BLaER1 treated with 17β-estradiol and CSF1 and Interleukin-3, amounts not matched to agents 10 nM and 100 nM (cell line): ENCODE measurements around the gene APBA2.
A peak's percentile ranks its signal among the peaks of the same experiment; 100 is the strongest.

Source experiments
- H3K27ac ChIP-seq, 11 experiments: shearing (Covaris generic); formaldehyde crosslinking; 2 replicates each; pipeline ENCODE4 v1.8.1; 2022
- H3K27me3 ChIP-seq, 11 experiments: shearing (Covaris generic); formaldehyde crosslinking; 2 replicates each; pipeline ENCODE4 v1.8.1; 2022
- H3K36me3 ChIP-seq, 11 experiments: shearing (Covaris generic); formaldehyde crosslinking; 2 replicates each; pipeline ENCODE4 v1.8.1; 2022
- H3K4me1 ChIP-seq, 10 experiments: shearing (Covaris generic); formaldehyde crosslinking; 2 replicates each; pipeline ENCODE4 v1.8.1; 2022
- H3K4me2 ChIP-seq, 11 experiments: shearing (Covaris generic); formaldehyde crosslinking; 2 replicates each; pipeline ENCODE4 v1.8.1; 2022
- H3K4me3 ChIP-seq, 10 experiments: shearing (Covaris generic); formaldehyde crosslinking; 2 replicates each; pipeline ENCODE4 v1.8.1; 2022
- H3K9ac ChIP-seq, 11 experiments: shearing (Covaris generic); formaldehyde crosslinking; 2 replicates each; pipeline ENCODE4 v1.8.1; 2022
- H3K9me3 ChIP-seq, 11 experiments: shearing (Covaris generic); formaldehyde crosslinking; replicated peaks in 1 of 11; 2 replicates each; pipeline ENCODE4 v1.8.1; 2022
- H4K20me1 ChIP-seq, 11 experiments: shearing (Covaris generic); formaldehyde crosslinking; 2 replicates each; pipeline ENCODE4 v1.8.1; 2022
- Cebpa-rat ChIP-seq, 11 experiments: shearing (Covaris generic); IDR thresholded peaks; 2 replicates each; pipeline ENCODE4 v1.8.1; 2022

The APBA2 gene

DNA sequence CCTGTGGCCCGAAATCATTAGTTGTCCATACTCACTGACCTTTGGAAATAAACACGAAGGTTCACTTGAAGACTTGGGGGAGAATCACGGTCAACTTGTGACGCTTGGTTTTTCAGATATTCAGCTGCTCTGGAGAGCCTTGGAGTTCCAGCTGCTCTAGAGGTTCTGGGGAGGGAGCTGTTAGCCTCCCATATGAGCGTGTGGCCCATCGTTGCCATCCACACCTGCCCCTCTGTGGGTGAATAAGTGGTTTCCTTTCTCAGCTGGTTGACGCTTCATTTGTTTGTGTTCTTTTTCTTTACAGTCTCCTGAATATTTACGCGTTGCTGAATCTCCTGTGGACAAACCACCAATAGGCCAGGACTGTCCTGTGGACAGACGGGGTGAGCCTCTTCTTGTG is 35.6 kb downstream of the APBA2 start:
- Histone ChIP-seq H4K20me1 (peaks cover 0 to 64% (median 43%) of the 10 kb centered on the region in 11 experiments; a peak in 17 of 22 replicates), H3K4me3 (no peak overlapping the region), H3K4me1 (peaks cover 9 to 63% (median 46%) of the 10 kb centered on the region in 10 experiments), H3K27ac (no peak overlapping the region), H3K4me2 (peak overlapping the region in 10 of 11 experiments; percentile 47 to 80 (median 71); a peak in 17 of 22 replicates), H3K27me3 (peaks cover 0 to 14% (median 0%) of the 10 kb centered on the region in 11 experiments; a peak in 1 of 22 replicates), H3K9me3 (no peaks in the 10 kb centered on the region), H3K36me3 (peaks cover 0 to 11% (median 0%) of the 10 kb centered on the region in 11 experiments; a peak in 5 of 22 replicates), H3K9ac (no peak overlapping the region)
- no peak for TF ChIP-seq Cebpa-rat (IDR thresholded peaks at IDR 0.05)

GRCh38 chr15:28921919-28922706 is 36.3 kb downstream of the APBA2 start:
- H3K27ac ChIP-seq: no peak overlapping the region
- no peaks in the 10 kb centered on the region for H3K9me3 ChIP-seq
- no peak overlapping the region for H3K9ac ChIP-seq
- peaks cover 0 to 14% (median 0%) of the 10 kb centered on the region in 11 experiments; a peak in 1 of 22 replicates for H3K27me3 ChIP-seq
- H3K4me2 ChIP-seq: peak overlapping the region in 5 of 11 experiments; percentile 66 to 80 (median 72); a peak in 7 of 22 replicates
- H3K36me3 ChIP-seq: peaks cover 0 to 11% (median 0%) of the 10 kb centered on the region in 11 experiments; a peak in 5 of 22 replicates
- H3K4me3 ChIP-seq: no peak overlapping the region
- TF ChIP-seq Cebpa-rat (IDR thresholded peaks at IDR 0.05): no peak
- peaks cover 9 to 60% (median 46%) of the 10 kb centered on the region in 10 experiments for H3K4me1 ChIP-seq
- H4K20me1 ChIP-seq: peaks cover 0 to 58% (median 43%) of the 10 kb centered on the region in 11 experiments; a peak in 17 of 22 replicates

GRCh38 chr15:28922707-28923012 is 36.9 kb downstream of the APBA2 start:
- no peak for TF ChIP-seq Cebpa-rat (IDR thresholded peaks at IDR 0.05)
- Histone ChIP-seq H3K4me1 (peaks cover 9 to 57% (median 44%) of the 10 kb centered on the region in 10 experiments), H3K27ac (no peak overlapping the region), H3K36me3 (peaks cover 0 to 11% (median 0%) of the 10 kb centered on the region in 11 experiments; a peak in 5 of 22 replicates), H3K9ac (no peak overlapping the region), H3K27me3 (0 out of 22 replicates have a peak, but pooled peaks cover 0 to 14% (median 0%) of the 10 kb centered on the region in 11 experiments), H3K4me3 (no peak overlapping the region), H4K20me1 (peaks cover 0 to 56% (median 42%) of the 10 kb centered on the region in 11 experiments; a peak in 17 of 22 replicates), H3K9me3 (no peaks in the 10 kb centered on the region), H3K4me2 (no peak overlapping the region; a peak in 1 of 22 replicates)

GRCh38 chr15:28923726-28924280 is 38.0 kb downstream of the APBA2 start:
- H3K9ac ChIP-seq: no peak overlapping the region
- no peak for TF ChIP-seq Cebpa-rat (IDR thresholded peaks at IDR 0.05)

GRCh38 chr15:28927043-28927442 is 41.3 kb downstream of the APBA2 start:
- Histone ChIP-seq H3K4me1 (peaks cover 0 to 31% (median 17%) of the 10 kb centered on the region in 10 experiments; a peak in 12 of 20 replicates), H3K27ac (no peak overlapping the region), H3K27me3 (peaks cover 0 to 38% (median 0%) of the 10 kb centered on the region in 11 experiments; a peak in 5 of 22 replicates), H3K4me2 (no peak overlapping the region), H3K9me3 (peaks cover 0 to 2% (median 0%) of the 10 kb centered on the region in 11 experiments; a peak in 2 of 22 replicates), H4K20me1 (peaks cover 0 to 55% (median 25%) of the 10 kb centered on the region in 11 experiments; a peak in 14 of 22 replicates), H3K4me3 (no peak overlapping the region), H3K9ac (no peak overlapping the region), H3K36me3 (peaks cover 0 to 12% (median 3%) of the 10 kb centered on the region in 11 experiments; a peak in 6 of 22 replicates)
- TF ChIP-seq Cebpa-rat (IDR thresholded peaks at IDR 0.05): no peak

More at GRCh38 chr15:28923726-28924280, 38.0 kb downstream of the APBA2 start:
- H3K4me2 ChIP-seq: peak overlapping the region in 2 of 11 experiments; percentile 16 to 21; a peak in 4 of 22 replicates
- peaks cover 9 to 47% (median 35%) of the 10 kb centered on the region in 10 experiments for H3K4me1 ChIP-seq
- no peaks in the 10 kb centered on the region for H3K9me3 ChIP-seq
- peaks cover 0 to 13% (median 3%) of the 10 kb centered on the region in 11 experiments; a peak in 5 of 22 replicates for H3K36me3 ChIP-seq
- peaks cover 0 to 55% (median 39%) of the 10 kb centered on the region in 11 experiments; a peak in 17 of 22 replicates for H4K20me1 ChIP-seq
- peaks cover 0 to 20% (median 0%) of the 10 kb centered on the region in 11 experiments; a peak in 3 of 22 replicates for H3K27me3 ChIP-seq
- H3K27ac ChIP-seq: no peak overlapping the region
- no peak overlapping the region for H3K4me3 ChIP-seq

DNA sequence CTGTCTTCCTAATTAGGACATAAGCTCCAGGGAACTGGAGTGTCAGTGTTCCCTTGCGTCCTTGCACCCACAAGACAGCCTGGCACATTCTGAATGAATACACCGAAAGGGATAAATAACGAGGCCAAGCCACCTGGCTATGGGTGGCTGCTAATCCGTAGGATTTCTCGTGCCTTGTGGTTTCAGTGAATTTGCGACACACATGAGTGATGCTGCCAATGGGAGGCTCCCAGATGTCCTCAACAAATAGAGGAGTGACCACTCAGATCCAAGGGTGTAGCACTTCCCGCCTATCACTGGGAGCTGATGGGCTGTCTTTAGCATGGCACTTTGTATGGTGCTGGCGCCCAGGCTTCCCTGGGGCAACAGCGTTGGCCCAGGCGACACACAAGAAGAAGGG is 43.4 kb downstream of the APBA2 start:
- Histone ChIP-seq H3K9ac (no peak overlapping the region), H3K4me3 (no peak overlapping the region), H3K4me1 (peaks cover 0 to 21% (median 13%) of the 10 kb centered on the region in 10 experiments; a peak in 12 of 20 replicates), H4K20me1 (peaks cover 0 to 62% (median 35%) of the 10 kb centered on the region in 11 experiments; a peak in 15 of 22 replicates), H3K27ac (no peak overlapping the region), H3K4me2 (no peak overlapping the region), H3K36me3 (peaks cover 0 to 13% (median 0%) of the 10 kb centered on the region in 11 experiments; a peak in 2 of 22 replicates), H3K9me3 (peaks cover 0 to 18% (median 10%) of the 10 kb centered on the region in 11 experiments; a peak in 13 of 22 replicates), H3K27me3 (peaks cover 0 to 60% (median 0%) of the 10 kb centered on the region in 11 experiments; a peak in 6 of 22 replicates)
- no peak for TF ChIP-seq Cebpa-rat (IDR thresholded peaks at IDR 0.05)

DNA sequence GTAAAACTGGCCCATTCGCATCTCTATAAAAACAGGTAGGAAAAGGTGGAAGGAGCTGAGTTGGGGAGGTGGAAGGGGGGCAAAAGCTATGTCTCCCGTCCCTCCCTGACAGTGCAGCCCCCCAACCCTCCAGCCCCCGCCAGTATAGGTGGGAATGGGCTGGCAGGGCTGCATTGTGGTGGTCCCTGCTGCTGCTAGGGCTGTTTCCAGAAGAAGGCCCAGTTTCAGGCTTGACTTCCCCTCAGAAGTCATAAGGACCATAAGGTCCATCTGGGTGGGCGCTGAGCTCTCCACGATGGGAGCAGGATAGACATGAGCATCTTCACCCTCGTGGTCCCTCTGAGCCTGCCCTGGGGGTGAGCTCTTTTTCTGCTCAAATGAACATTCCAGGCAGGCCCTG is 44.2 kb downstream of the APBA2 start:
- Histone ChIP-seq H3K27me3 (peaks cover 0 to 68% (median 0%) of the 10 kb centered on the region in 11 experiments; a peak in 7 of 22 replicates), H3K4me2 (peak overlapping the region in 7 of 11 experiments; percentile 26 to 68 (median 53); a peak in 11 of 22 replicates), H3K4me1 (peaks cover 0 to 29% (median 19%) of the 10 kb centered on the region in 10 experiments; a peak in 17 of 20 replicates), H3K27ac (no peak overlapping the region), H4K20me1 (peaks cover 0 to 70% (median 43%) of the 10 kb centered on the region in 11 experiments; a peak in 17 of 22 replicates), H3K4me3 (no peak overlapping the region), H3K36me3 (peaks cover 0 to 9% (median 0%) of the 10 kb centered on the region in 11 experiments; a peak in 2 of 22 replicates), H3K9ac (no peak overlapping the region), H3K9me3 (peaks cover 0 to 18% (median 10%) of the 10 kb centered on the region in 11 experiments; a peak in 13 of 22 replicates)
- no peak for TF ChIP-seq Cebpa-rat (IDR thresholded peaks at IDR 0.05)
